ENCODE measurements around the gene GRM2.

The GRM2 gene

DNA sequence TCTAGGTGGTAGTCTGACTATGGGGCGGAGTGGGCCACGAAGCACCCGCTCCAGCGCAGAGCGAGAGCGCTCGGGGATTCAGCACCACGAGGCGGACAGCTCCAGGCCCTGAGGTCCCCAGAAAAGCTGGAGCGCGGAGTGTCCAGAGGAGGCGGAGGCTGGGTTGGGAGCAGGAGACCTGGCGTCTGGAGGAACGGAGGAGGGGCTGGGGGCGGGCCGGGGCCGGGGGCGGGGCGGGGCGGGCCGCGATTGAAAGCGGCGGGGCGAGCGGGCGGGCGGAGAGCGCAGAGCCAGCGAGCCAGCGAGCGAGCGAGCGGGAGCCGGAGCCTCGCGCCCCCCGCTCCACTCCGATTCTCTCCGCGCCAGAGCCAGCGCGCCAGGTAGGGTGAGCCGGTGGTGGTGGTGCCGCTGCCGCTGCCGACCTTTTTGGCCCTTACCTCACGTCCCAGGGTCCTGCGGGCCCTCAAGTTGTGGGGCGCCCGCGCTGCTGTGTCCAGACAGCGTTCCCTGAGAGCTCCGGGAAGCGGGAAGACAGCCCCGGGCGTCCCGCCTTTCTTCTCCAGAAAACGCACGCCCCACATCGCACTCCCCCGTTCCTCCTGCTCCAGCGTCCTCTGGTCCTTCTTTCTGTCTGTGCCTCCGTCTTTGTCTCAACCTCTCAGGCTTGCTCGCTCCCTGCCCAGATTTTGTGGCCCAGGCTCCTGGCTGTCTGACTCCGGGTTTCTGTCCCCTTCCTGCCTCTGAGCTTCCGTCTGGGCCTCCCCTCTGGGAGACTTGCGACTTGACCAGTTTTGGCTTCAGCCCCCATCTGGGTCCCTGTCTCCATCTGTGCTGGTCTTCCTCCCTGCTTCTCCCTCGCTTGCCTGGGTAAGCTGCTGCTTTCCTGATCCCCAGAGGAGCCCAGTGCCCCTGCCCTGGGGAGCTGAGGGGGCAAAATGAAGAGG lies at the start of gene GRM2:
TSS of gene GRM2 (plus strand) at position 281 of the 944 bp plus-strand sequence. CDS start 1,916 bp downstream, outside the sequence.
- no peak for DNase-seq

DNA sequence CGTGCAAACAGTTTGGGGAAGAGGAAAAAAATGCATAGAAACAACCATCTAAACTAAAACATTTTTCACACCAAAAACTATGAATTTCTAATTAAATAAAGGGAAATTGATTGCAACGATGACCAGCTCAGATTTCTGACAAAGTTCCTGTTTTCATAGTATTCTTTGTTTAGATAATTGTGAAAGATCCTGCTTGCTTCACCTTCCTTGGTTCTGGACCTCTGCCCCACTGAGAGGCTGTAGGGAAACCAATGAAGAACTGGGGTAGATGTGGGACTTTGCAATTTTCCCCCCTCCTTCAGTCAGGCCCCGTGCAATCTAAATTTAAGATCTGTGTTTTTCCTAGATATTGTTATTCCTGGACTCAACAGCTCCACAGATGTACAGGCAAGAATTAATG lies 49.6 kb upstream of the GRM2 start:
- DNase-seq = no peak

DNA sequence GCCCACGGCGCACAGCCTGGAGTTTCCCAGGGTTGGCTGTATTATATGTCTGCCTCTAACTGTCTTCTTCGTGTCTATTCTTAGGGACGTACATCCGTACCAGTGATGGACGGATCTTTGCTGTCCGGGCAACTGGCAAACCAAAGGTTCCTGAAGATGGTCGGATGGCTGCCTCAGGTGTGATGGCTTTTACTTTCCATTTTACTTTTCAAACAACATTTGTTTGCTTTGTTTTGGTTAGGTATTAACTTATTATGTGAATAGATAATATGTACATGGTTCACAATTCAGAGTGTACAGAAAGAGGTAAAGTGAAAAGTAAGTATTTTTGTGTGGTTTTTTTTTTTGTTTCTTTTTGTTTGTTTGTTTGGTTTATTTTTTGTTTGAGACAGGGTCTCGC lies 46.9 kb upstream of the GRM2 start:
- no peak for DNase-seq

DNA sequence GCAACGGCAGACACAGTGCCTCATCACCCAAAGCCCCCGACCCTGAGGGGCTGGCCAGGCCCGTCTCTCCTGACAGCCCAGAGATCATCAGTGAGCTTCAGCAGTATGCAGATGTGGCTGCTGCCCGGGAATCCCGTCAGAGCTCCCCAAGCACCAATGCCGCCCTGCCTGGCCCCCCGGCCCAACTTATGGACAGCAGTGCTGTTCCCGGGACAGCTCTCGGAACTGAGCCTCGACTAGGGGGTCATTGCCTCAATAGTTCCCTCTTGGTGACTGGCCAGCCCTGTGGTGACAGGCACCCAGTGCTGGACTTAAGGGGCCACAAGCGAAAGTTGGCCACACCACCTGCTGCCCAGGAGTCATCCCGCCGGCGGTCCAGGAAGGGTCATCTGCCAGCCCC lies 44.4 kb upstream of the GRM2 start:
- no peak for DNase-seq

DNA sequence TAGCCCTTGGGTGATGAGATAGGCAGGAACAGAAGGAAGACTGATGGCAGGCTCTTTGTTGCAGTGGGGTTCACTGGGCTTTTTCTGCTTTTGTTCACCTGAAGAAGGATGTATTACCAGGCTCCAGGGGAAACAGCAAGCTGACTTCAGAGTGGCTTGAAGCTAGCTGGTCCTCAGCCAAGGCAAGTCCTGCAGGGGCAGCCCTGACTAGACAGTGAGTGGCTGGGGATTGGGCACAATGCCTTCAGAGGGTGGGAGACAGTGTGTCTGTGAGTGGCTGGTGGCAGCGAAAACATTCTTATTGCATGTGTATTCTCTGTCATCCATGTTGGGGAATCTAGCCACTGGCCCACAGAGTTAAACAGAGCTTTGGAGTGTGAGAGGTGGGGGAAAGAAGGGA lies 38.1 kb upstream of the GRM2 start:
- no peak for DNase-seq

DNA sequence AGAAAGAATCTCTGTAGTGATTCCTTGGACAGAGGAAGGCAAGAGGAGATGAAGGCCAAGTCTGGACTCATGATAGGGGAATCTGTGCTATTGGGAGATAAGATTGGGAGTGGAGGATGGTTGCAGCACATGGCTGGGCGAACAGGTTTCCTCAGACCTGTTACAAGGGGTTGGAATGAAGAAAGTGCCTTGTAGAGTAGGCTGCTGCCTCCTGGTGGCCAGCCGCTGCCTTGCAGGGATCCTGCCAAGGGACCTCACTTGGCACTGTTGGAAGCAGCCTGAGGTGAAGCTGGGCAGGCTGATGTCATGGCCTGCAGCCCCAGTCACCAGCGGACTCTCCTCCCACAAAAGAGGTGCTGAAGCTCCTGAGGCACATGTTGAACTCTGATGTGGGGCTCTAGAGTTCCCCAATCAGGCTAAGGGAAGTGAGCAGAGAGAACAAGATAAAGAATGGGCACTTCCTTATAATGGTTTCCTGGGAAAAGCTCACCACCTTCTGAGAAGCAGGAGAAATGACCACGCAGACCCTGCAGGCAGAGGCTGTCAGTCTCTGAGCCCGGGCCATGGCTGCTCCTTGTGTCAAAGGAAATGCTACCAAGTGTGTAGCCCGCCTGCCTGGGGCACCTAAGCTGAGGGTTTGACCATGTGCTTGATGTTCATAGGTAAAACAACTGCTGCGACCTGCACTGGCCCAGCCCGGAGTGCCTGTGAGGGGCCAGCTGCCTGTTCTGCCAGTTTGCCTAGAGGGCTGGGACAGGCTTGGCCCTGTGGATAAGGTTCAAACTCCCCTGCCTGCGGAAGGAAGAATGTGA lies 37.4 kb upstream of the GRM2 start:
- DNase-seq = peak; percentile 91

DNA sequence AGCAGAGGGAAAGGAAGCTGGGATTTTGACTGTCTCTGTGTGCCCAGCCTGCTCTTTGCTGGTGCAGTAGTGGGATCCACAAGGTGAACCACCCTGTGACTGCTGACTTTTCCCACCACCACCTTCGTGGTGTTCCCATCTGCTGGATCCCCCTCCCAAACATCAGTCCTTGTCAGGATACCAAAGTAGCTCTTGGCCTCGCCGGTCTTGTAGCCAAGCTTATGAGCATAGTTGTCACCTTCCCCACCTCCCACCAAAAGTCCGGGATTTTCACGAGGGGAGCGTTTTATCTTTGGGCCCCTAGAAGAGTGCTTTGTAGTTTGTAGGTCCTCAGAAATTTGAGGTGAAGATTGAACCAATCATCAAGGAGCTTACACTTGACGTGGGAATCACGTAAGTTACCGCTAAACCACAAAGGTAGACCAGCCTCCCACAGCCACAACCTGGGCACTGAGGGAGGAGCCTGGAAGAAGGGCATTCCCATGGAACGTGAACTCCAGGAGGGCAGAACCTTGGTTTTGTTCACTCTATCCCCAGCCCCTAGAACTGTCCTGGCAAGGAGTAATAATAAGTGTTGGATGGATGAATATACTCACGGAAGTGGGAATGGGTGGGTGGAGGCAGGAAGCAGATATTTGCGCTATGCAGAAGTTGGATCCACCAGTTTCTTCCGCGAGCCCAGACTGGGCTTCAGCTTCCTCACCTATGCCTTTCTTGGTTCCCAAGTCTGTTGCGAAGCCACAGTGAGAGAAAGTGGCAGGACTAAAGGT lies 36.6 kb upstream of the GRM2 start:
- DNase-seq = no peak

DNA sequence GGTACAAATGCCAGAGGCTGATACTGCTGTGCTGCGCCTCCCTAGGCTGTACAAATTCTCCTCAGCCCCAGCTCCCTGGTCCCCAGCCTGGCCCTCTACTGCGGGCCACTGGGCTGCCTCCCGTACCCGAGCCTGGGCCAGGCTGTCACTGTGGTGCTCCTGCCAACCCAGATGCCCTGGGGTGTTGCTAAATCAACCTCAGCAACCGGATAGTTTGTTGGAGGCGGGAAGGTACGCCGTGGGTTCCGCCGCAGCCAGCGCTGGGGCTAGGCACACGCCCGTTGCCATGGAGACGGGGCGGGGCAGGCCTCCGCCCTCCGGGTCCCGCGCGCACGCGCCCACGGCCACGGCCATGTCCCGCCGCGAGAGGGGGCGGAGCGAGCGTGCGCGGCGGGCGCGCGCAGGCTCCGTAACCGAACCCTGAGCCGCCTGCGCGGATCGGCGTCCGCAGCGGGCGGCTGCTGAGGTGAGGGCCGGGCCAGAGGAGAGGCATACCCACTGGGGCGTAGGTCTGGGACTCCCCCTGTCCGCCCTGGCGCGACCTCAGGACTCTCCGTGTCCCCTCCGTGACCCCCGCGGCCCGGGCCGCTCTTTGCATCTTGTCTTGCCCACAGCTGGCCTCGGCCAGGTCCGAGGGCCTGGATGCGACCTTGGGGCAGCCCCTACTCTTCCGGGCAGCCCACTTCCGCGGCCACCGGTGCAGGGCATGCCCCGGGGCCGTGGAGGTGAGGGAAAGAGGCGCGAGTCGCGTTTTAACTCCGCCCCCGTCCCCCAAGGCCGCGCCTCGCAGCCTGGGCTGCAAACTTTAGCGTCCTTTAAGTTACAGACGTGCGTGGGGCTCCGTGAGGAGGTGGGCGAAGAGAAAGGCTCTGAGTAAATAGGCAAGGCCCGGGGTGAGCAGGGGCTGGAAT lies 35.8 kb upstream of the GRM2 start, which contains the start of gene TEX264:
TSS of gene TEX264 (plus strand) at position 430 of the 911 bp plus-strand sequence. CDS start 3,053 bp downstream, outside the sequence.
- DNase-seq = peak; percentile 95

DNA sequence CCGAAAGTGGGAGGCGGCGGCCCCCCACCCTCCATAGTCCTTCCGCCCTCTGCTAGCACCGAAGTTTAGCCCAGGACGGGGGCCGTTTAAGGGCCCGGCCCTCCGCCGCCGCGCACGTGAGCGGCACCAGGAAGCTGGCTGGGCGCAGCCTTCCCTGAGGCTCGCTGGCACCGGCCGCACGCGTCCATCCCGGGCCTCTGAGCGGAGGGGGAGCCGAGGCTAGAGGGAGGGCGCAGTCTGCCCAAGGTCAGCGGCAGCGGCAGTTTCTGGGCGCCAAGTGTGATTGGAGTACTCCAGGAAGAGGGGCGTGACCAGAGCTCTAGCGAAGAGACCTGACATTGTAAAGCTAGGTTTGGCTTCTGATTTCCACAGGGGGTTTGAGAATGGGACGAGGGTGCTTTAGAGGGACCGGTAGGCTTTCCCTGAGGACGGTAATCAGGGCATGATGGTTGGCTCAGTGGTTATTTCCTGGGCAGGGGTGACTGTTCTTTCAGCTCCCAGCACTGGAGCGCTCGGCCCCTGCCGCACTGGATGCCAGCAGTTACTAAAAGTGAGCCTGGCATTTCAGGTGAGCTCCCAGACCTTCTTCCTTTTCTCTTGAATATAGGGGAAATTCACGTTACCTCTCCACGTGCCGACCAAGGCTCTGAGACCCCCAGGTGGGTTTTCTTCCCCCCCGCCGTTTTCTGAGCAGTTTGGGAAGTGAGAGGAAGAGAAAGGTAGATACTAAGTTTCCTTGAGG lies 35.0 kb upstream of the GRM2 start:
- DNase-seq = peak; percentile 80

DNA sequence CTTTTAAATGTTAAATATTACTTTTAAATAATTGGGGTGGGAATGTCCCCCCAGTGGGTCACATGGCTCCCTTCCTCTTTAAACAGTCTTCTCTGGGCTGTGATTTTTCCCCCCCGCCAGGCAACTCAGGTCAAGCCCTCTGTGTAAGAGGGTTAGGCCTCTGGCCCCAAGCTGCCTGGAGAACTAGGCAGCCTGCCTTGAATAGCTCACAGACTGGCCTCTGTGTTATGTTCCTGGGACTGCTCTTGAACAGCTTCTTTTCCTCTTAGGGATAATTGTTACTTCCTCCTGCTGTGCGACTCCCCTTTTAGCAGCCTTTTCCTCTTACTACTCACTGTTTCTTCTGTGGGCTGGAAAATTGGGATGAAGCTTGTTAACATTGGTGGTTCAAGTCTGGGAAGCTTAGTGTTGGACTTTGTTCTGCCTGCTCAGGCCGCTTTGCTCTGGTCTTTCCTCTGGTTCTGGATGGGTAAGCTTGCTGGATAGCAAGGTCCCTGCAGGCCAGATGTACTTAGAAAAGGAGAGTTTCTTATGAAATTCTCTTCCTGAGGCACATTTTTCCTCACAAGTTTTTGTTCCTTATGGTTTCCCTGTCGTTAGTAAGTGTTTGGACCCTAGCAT lies 33.6 kb upstream of the GRM2 start:
- DNase-seq = no peak

DNA sequence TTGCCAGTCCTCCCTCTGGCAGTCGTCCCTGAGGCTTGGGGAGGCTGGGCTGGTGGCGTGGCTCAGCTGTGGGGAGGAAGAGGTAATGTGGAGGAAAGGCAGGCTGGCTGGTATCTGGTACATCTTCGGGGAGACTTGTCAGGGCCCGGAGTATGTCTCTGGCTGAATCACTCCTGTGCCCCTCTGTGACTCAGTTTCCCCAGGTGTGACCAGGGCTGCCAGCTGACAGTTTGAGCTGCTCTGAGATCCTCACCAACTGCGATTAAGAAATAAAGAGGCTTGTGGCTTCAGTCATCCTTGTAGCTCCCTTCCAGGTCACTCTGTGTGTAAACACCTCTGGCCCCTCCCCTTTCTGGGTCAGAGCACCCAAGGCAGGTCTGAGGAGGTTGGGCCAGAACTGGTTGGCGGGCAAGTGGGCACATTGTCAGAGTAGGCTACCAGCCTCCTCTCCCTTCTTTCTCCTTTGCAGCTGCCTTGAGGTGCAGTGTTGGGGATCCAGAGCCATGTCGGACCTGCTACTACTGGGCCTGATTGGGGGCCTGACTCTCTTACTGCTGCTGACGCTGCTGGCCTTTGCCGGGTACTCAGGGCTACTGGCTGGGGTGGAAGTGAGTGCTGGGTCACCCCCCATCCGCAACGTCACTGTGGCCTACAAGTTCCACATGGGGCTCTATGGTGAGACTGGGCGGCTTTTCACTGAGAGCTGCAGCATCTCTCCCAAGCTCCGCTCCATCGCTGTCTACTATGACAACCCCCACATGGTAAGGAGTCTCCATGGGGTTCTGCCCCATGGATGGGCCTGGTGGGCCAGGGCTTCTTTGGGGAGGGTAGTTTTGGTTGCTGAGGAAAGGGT lies 32.8 kb upstream of the GRM2 start:
- no peak for DNase-seq

DNA sequence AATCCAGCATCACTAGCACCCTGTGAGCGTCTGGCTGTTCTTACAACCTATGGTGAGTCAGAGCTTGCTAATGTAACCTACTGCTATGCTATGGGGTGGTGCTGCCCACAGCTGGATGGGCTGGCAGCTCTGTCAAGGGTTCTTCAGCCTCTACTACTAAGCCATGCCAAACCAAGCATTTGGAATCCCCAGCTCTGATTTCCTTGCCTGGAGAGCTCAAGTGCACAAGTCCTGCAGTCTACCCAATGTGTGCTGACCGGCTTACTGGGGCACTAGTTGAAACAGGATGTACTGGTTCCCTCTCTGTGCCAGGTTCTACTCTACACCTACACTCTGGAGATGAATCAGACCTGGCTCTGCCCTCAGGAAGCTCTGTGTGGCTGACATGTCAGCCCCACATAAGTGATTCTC lies 31.7 kb upstream of the GRM2 start:
- DNase-seq = no peak

DNA sequence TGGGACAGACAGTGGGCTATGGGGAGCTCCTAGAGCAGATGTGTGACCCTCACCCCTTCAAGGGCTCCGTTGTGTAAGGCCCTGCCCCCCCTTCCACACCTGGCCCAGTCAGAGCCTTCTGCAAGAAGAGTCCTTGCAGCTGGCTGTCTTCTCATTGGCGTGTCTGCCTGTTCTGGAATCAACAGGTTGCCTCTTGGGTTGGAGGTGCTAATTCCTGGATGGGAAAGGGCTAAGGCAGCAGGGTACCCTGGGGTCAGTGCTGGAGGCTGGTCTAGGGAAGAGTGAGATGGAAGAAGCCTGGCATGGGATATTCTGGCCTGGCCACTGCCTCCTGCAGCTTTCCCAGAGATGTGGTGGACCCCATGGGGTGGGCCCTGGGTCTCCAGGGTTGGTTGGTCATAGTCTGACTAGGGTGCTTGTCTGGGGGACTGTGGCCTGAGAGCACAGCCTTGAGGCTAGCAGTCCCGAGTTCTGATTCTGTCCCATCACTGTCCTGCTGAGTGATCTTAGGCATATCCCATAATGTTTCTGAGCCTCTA lies 30.7 kb upstream of the GRM2 start:
- DNase-seq = no peak

DNA sequence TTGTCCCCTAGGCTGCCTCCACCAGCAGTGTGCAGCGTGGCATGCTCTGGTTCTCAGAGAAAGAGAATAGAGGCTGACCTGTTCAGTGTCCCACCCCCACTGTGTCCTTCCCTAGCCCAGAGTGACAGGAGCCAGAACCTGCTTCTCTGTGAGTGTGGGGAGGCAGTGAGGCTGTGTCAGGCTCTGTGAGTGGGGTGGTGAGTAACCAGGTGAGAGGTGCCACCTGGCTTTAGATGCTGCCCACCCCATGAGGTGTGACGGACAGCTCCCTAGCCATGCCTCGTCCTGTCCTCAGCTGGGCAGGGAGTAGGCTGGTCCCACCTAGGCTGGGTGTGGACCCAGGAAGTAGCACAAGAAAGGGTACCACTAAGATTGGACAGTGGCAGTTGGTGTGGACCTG lies 29.5 kb upstream of the GRM2 start:
- no peak for DNase-seq

DNA sequence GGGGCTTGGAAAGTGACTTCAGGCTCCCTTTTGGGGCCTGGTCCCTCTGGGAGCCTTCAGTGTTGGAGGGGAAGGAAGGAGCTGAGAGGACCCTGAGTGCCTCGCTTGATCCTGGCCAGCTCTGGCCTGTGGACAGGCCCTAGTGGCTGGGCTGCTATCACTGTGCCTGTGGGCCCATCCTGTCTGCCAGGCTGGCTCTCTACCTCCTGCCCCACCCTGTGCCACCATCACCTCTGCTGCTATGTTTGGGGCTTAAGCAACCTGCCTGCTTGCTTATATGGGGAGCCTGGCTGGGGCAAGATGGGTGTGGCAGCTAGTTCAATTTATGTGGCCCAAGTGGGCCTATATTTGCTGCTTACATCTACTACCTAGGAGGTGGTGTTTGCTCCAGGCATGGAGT lies 28.7 kb upstream of the GRM2 start:
- DNase-seq = no peak

DNA sequence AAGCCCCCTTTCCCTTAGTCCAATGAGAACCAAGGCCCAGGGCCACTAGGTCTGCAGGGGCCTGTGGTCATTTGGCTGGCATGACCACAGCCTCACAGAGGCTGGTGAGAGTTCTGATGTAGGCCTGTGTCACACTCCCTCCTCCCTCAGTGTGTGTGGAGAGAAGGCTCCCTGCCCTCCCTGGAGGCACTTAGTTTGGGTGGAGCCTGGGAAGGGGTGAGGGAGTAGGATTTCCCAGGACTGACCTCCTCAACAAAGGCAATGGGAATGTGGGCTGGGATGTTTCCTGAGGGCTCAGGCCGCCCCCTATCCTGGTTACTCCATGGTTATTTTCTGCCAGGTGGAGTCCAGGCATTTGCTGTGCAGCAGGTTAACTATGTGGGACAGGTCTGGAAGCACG lies 28.2 kb upstream of the GRM2 start:
- DNase-seq = no peak

DNA sequence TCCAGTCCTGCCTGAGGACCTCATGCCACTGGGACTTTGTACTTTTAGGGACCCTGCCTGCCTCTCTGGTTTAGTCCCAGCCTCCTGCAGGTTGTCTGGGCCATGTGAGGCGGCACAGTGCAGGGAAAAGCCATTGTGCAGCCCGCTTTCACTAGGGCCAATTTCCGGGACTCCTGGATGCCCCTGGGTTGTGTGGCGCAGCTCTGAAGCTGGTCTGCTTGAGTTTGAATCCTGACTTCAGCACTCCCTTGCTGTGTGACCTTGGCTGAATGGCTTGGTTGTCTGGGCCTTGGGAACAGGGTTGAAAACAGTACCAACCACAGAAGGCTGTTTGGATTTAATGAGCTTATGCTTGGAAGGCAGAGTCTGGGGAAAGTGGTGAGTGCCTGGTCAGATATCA lies 27.6 kb upstream of the GRM2 start:
- no peak for DNase-seq

DNA sequence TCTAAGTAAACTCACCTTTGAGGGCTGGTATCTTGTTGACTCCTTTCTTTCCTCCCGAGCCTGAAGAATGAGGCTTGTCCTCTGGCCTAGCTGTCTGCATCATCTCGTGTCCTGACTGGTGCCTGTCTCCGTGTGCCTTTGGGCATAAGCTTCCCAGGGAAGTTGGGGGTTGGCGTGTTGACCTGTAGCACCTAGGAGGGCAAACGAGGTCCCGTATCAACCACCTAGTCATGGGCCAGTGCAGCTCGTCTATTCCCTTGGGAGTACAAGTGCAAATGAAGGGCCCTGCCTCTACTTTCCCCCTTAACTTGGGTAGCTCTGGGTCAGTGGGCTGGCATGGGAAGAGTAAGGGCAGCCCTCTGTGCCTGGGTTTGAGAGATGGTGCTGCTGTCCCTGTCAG lies 27.1 kb upstream of the GRM2 start:
- DNase-seq = no peak

DNA sequence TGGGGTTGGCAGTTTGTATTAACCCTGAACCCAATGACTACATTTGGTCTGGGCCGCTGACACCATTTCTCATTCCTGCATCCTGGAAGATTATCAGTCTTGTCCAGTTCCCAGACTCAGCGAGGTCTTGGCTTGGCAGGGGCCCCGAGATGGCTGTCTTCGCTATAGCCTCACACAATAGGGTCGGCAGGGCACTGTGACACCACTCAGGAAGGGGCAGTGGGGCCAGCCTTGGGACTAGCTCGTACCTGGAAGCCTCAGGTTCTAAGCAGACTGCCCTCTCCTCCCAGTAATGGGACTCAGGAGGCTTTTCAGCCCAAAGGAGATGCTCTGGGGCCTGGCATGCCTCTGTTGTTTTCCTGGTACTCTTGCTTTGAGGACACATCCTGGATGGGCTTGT lies 26.7 kb upstream of the GRM2 start:
- no peak for DNase-seq
